ENCODE data around the gene BMF.

BMF gene

GRCh38 chr15:40067921-40068624 is 40.6 kb downstream of the BMF start:
- DNase-seq (ENCODE audit: low read depth in 2 of 2, low spot score in 1 of 2), result no peak

- no peak for DNase-seq (ENCODE audit: low read depth in 2 of 2, low spot score in 1 of 2)
These were observed 42.1 kb downstream of the BMF start for GRCh38 chr15:40066589-40066988.

- no peak for DNase-seq (ENCODE audit: low read depth in 2 of 2, low spot score in 1 of 2)
These were observed 43.5 kb downstream of the BMF start for GRCh38 chr15:40065166-40065565.

GRCh38 chr15:40064231-40064894 is 44.3 kb downstream of the BMF start:
- DNase-seq (ENCODE audit: low read depth in 2 of 2, low spot score in 1 of 2), result no peak

- no peak for DNase-seq (ENCODE audit: low read depth in 2 of 2, low spot score in 1 of 2)
These were observed 45.1 kb downstream of the BMF start for GRCh38 chr15:40063563-40064011.

- no peak for DNase-seq (ENCODE audit: low read depth in 2 of 2, low spot score in 1 of 2)
These were observed 45.7 kb downstream of the BMF start for GRCh38 chr15:40062816-40063562.

- no peak for DNase-seq (ENCODE audit: low read depth in 2 of 2, low spot score in 1 of 2)
These were observed 47.3 kb downstream of the BMF start for GRCh38 chr15:40061212-40061901.

- no peak for DNase-seq (ENCODE audit: low read depth in 2 of 2, low spot score in 1 of 2)
These were observed 48.3 kb downstream of the BMF start for GRCh38 chr15:40060236-40060961.

- DNase-seq (ENCODE audit: low read depth in 2 of 2, low spot score in 1 of 2), result no peak
These were observed 48.9 kb downstream of the BMF start for GRCh38 chr15:40059821-40060220.

- DNase-seq (ENCODE audit: low read depth in 2 of 2, low spot score in 1 of 2), result no peak
These were observed 50.1 kb downstream of the BMF start for GRCh38 chr15:40058476-40059140.

GRCh38 chr15:40055576-40056293 is 52.9 kb downstream of the BMF start:
- DNase-seq (ENCODE audit: low read depth in 2 of 2, low spot score in 1 of 2), result no peak

- DNase-seq (ENCODE audit: low read depth in 2 of 2, low spot score in 1 of 2), result no peak
These were observed 53.7 kb downstream of the BMF start for GRCh38 chr15:40054855-40055575.

GRCh38 chr15:40054605-40054854 is 54.1 kb downstream of the BMF start:
- DNase-seq (ENCODE audit: low read depth in 2 of 2, low spot score in 1 of 2), result no peak

GRCh38 chr15:40053831-40054604 is 54.7 kb downstream of the BMF start:
- DNase-seq (ENCODE audit: low read depth in 2 of 2, low spot score in 1 of 2), result no peak

- no peak for DNase-seq (ENCODE audit: low read depth in 2 of 2, low spot score in 1 of 2)
These were observed 55.4 kb downstream of the BMF start for GRCh38 chr15:40053079-40053830.

GRCh38 chr15:40052604-40053003 is 56.1 kb downstream of the BMF start:
- no peak for DNase-seq (ENCODE audit: low read depth in 2 of 2, low spot score in 1 of 2)

GRCh38 chr15:40051616-40052415 is 56.9 kb downstream of the BMF start:
- no peak for DNase-seq (ENCODE audit: low read depth in 2 of 2, low spot score in 1 of 2)

Data from stimulated activated CD8-positive, alpha-beta memory T cell treated with anti-CD3 and anti-CD28 coated beads, Interleukin-4, amount 100 ng/mL, for 1 hour (primary cell).